Suppressor macrophage treated with lipopolysaccharide for 1 hour (primary cell): Measurements from ENCODE around the gene EGFR.

Source experiments
- DNase-seq, 3 donors: peaks; one replicate each; pipeline ENCODE4 v3.0.0-alpha.2; 2020 to 2022

The EGFR gene

GRCh38 chr7:55065511-55066229 is 46.9 kb downstream of the EGFR start:
- no peak for DNase-seq

GRCh38 chr7:55066524-55066923 is 47.7 kb downstream of the EGFR start:
- no peak for DNase-seq

GRCh38 chr7:55066938-55067337 is 48.1 kb downstream of the EGFR start:
- DNase-seq = no peak

- no peak for DNase-seq
These were observed 48.9 kb downstream of the EGFR start for GRCh38 chr7:55067748-55068147.

- no peak for DNase-seq
These were observed 50.5 kb downstream of the EGFR start for GRCh38 chr7:55069271-55069792.

GRCh38 chr7:55070271-55070743 is 51.5 kb downstream of the EGFR start:
- DNase-seq = no peak

- no peak for DNase-seq
These were observed 52.0 kb downstream of the EGFR start for GRCh38 chr7:55070854-55071253.

- no peak for DNase-seq
These were observed 52.8 kb downstream of the EGFR start for GRCh38 chr7:55071411-55072175.

DNA sequence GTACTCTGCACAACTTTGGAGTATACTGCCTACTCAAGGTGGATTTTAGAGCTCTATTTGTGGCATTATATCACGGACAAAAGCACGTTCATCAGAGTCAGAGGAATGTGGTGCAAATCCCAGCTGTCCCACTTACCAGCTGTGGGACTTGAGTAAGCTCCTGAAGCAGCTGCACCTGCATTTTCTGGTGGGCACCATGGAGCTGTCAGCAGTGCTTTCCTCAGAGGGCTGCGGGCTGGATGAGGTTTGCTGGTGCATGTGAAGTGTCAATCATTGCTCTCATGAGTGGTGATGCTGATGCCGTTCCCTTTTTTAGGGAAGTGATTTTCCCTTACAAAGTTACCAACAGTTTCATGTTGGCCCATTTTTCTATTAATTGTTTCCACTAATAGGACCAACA is 53.4 kb downstream of the EGFR start:
- no peak for DNase-seq

- DNase-seq = no peak
These were observed 54.3 kb downstream of the EGFR start for GRCh38 chr7:55073051-55073511.

GRCh38 chr7:55073976-55074528 is 55.2 kb downstream of the EGFR start:
- no peak for DNase-seq

DNA sequence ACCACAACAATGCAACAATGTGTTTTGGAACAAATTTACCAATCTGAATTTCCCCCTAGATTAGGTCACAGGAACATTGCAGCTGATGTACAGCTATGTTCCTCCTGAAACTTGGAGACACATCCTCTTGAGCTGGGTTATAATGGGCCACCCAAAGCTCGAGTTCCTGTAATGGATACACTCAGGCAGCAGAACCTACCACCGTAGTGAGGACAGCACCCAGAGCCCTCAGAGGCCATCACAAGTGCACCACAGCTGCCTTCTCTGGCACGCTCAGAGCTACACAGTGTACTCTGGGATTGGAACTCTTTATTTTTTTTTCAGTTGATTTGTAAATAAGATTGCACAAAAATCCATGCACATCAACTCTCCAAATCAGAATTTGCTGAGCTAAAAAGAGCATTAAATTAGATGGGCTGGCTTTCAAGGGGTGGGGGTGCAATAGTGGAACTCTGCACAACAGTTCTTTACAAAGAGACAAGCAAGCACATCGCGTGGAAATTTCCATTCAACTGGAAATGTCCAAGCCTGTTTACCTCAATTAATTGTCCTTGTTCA is 56.7 kb downstream of the EGFR start:
- no peak for DNase-seq

DNA sequence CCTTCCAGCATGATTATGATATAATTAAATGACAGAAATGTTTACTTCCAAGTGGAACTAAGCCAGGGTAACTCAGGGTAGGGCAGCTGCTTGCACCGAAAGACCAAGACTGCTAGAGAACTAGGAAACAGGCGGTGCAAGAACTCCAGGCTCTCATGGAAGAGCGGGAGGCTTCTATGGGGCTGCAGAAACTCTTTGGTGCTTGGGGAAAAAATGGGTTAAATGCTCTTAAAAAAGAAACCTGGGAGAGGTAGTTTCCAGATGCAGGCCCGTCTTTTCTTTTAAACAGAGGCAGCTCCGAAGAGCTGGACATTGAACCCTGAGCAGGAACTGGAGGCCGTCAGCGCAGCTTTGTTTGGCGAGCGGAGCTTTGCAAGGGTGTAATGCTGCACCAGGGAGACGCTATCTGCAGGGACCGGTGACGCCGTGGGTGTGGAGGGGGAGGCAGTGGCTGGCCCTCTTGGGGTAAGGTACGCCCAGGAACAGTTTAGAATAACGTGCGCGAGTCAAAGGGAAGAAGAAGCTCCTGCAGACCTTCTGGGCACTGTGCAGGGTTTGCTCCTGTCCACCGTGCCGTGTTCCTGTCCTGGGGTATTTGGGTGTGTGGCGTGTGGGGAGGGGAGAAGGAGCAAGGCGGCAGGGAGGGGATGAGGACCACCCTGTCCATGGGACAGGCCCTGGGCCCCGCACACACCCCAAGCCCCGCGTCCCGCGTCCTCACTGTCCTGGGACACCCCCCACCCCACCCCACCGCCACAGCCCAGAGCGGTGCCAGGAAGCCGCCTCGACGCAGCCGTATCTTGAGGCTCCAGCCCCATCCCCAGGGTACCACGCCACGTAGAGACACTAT is 59.0 kb downstream of the EGFR start:
- DNase-seq = no peak

- DNase-seq = no peak
These were observed 59.9 kb downstream of the EGFR start for GRCh38 chr7:55078465-55079372.

DNA sequence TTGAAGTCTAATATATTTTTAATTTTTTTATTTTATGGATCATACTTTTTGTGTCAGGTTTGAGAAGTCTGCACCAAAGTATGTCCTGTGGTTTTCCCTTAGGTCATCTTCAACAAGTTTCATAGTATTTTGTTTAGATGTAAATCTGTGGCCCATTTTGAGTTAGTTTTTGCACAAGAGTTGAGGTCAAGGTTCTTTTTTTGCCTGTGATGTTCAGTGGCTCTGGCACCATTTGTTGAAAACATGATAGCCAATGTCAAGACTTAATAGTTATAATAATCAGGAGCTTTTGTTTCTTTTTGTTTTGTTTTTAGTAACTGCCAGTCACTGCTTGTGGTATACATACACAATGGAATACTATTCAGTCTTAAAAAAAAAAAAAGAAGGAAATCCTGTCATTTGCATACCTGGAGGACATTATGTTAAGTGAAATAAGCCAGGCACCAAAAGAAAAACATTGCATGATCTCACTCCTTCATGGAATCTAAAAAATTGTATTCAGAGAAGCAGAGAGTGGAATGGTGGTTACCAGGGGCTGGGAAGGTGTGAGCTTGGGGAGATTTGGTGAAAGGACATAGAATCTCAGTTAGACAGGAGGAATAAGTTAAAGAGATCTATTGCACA is 61.3 kb downstream of the EGFR start:
- no peak for DNase-seq

DNA sequence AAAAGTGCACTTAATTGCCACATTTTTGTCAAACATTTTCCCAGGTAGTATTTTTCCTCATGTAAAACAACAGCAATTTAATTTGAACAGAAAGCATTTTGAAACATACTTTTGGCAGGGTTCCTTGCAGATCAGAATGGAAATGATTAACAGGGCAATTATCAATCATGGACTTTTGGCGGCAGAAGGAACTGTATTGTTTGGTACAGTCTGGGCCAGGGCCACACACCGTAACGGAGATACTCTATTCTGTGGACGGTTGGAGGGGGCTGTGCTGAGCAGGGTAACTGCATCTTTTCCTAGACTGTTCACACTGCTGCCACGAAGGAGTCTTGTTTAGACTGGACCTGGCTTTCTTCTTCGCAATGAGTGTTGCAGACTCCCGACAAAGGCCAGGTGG is 62.3 kb downstream of the EGFR start:
- DNase-seq = no peak

GRCh38 chr7:55081472-55082227 is 62.8 kb downstream of the EGFR start:
- no peak for DNase-seq

DNA sequence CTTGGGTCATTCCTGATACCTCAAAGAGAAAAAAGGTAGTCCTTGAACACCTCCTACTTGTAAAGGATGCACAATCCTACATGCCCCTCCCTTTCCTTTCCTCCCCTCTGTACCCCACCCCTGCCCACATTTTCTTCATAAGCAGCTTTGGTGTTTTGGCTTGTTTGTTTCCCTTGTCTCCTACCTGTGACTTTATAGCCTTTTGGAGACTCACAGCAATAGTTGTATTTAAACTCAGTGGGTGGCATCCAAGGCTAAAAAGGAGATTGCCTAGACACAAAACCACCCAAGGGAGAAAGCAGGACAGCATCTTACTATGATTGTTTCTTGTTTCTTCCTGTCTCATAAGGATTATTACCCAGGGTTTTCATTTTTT is 63.4 kb downstream of the EGFR start:
- no peak for DNase-seq

GRCh38 chr7:55083206-55083605 is 64.4 kb downstream of the EGFR start:
- no peak for DNase-seq

DNA sequence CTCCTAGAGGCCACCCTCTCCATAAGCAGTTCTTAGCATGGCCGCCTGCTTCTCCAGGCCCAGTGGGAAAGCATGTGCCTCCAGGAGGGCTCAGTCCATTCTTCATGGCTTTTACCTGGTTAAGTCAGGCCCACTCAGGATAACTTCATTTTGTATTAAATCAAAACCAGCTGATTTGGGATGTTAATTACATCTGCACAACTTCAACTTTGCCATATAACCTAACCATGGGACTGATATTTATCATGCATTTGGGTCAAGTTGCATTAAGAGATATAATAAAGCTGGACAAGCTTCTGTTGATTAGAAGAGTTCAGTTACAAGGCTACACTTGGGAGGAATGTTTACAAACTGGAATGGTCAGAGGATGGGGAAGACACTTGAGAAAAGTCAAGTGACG is 65.5 kb downstream of the EGFR start:
- DNase-seq = no peak
